Measurements from ENCODE around the gene MBNL2. TPM values are rescaled to one million over a fixed set of nuclear protein-coding genes. Genes with fewer than 3 reads are reported as not detected.

The MBNL2 gene
- total and polyA plus RNA-seq, 2 experiments from 2014 or later: 0.55 to 3.2 TPM

GRCh38 chr13:97308735-97309429, 86.7 kb downstream of the MBNL2 start:
- ATAC-seq: no peak
- H3K4me2 ChIP-seq: peak overlapping the region; percentile 17; the same call in 1 of the 2 replicates
- Mint-ChIP-seq H3K4me1 (peaks cover 13% of the 10 kb centered on the region), H3K36me3 (ENCODE audit: low read depth) (no peaks in the 10 kb centered on the region), H3K9me3 (no peaks in the 10 kb centered on the region), H3K4me3 (no peak overlapping the region), H3K27ac (peak overlapping the region; percentile 15; the same call in 1 of the 2 replicates), H3K27me3 (ENCODE audit: insufficient read depth, low read depth, poor library complexity) (no peaks in the 10 kb centered on the region)
- no peak overlapping the region for H2AFZ ChIP-seq
- H3K79me2 ChIP-seq (replicated peaks; ENCODE audit: insufficient read depth): no peaks in the 10 kb centered on the region
- no peaks in the 10 kb centered on the region for H3K36me3 ChIP-seq (ENCODE audit: insufficient read depth)
- no peaks in the 10 kb centered on the region for H3K27me3 ChIP-seq (ENCODE audit: insufficient read depth)
- no peak overlapping the region for H3K4me3 ChIP-seq
- no peak for TF ChIP-seq ETS1 (IDR thresholded peaks at IDR 0.05)
- no peak for TF ChIP-seq JUNB (IDR thresholded peaks at IDR 0.05; ENCODE audit: unreplicated experiment)
- no peak for TF ChIP-seq ZNF462 (CRISPR knock-in tag; IDR thresholded peaks at IDR 0.05)
- no peak for DNase-seq (ENCODE audit: low spot score)
- 0 out of 2 replicates have a peak, but pooled peaks cover 3% of the 10 kb centered on the region for H3K4me1 ChIP-seq (ENCODE audit: insufficient read depth)
- no peaks in the 10 kb centered on the region for H4K20me1 ChIP-seq (replicated peaks; ENCODE audit: insufficient read depth)
- peaks cover 13% of the 10 kb centered on the region for H3K9me2 ChIP-seq (ENCODE audit: insufficient read depth)
- no peaks in the 10 kb centered on the region for H3F3A ChIP-seq (replicated peaks; ENCODE audit: low read depth)
- H3K27ac ChIP-seq (ENCODE audit: low read depth): peak overlapping the region; percentile 52; the same call in 1 of the 2 replicates
